Transverse colon (tissue), 4 donors: ENCODE results near the gene RAPGEF4. TPM values are rescaled to one million over a fixed set of nuclear protein-coding genes. Genes with fewer than 3 reads are reported as not detected.
A peak's percentile ranks its signal among the peaks of the same experiment; 100 is the strongest.

Source experiments
- DNase-seq: peaks from one replicate; pipeline ENCODE4 v3.0.0-alpha.2; 2019
- H3K27ac ChIP-seq, 4 donors: fragments of 200-600 bp; sonication (generic); 2 replicates each; pipeline ENCODE4 v1.5.1; 2016 to 2018; ENCODE audit warnings: inconsistent platforms in 4 of 4
- H3K27me3 ChIP-seq: fragments of 200-600 bp; sonication (generic); 2 replicates; pipeline ENCODE4 v1.5.1; 2017; ENCODE audit warnings: inconsistent platforms
- H3K36me3 ChIP-seq, 4 donors: fragments of 200-600 bp; sonication (generic); 2 replicates each; pipeline ENCODE4 v1.5.1; 2017 to 2019; ENCODE audit warnings: inconsistent platforms in 4 of 4
- H3K4me1 ChIP-seq, 4 donors: fragments of 200-600 bp; sonication (generic); 2 replicates each; pipeline ENCODE4 v1.5.1; 2017 to 2020; ENCODE audit warnings: inconsistent platforms in 4 of 4
- H3K4me3 ChIP-seq, 4 donors: fragments of 200-600 bp; sonication (generic); 1 replicate in 1 of 4; 2 replicates in 3 of 4; pipeline versions ENCODE4 v1.5.1 to v1.6.1; 2017 to 2019; ENCODE audit warnings: inconsistent platforms in 4 of 4
- H3K9me3 ChIP-seq, 2 donors: fragments of 200-600 bp; sonication (generic); 2 replicates each; pipeline ENCODE4 v1.5.1; 2017 to 2019; ENCODE audit warnings: inconsistent platforms in 2 of 2
- CTCF ChIP-seq, 5 experiments: fragments of 200-600 bp in 3 of 5; fragments of 450-650 bp in 2 of 5; sonication (generic) in 3 of 5; IDR thresholded peaks; 1 replicate in 2 of 5; 2 replicates in 3 of 5; pipeline ENCODE4 v1.5.1; 2016 to 2017; ENCODE audit warnings: antibody characterized with exemption in 5 of 5, inconsistent platforms in 3 of 5, mild to moderate bottlenecking in 2 of 5, moderate library complexity in 1 of 5
- EP300 ChIP-seq: sonication (generic); formaldehyde crosslinking; IDR thresholded peaks from one replicate; pipeline ENCODE4 v1.6.1; 2017; ENCODE audit warnings: antibody characterized with exemption, low read depth
- POLR2A ChIP-seq: fragments of 450-650 bp; IDR thresholded peaks from one replicate; pipeline ENCODE4 v1.6.1; 2016; ENCODE audit warnings: antibody characterized with exemption, mild to moderate bottlenecking, moderate library complexity
- POLR2AphosphoS5 ChIP-seq, 3 donors: sonication (generic); formaldehyde crosslinking; IDR thresholded peaks; one replicate each; pipeline ENCODE4 v1.6.1; 2016; ENCODE audit warnings: antibody characterized with exemption in 3 of 3
- WGBS, 2 donors: methylation state at CpG; one replicate each; pipeline ENCODE4 v1.1.5; 2018; ENCODE audit warnings: low coverage in 1 of 2; 5-methylcytosine and 5-hydroxymethylcytosine counted together
- in situ Hi-C, 4 donors: fragments of 200-750 bp; cut with MboI; loops; one replicate each; pipeline versions ENCODE4 v1.15.0 to v1.15.1; 2017; ENCODE audit warnings: low sequenced_read_pairs in 3 of 4, low pct_ligation_motif_present in 1 of 4, low pct_unique_long_range_greater_than_20kb in 1 of 4
- intact Hi-C: fragments of 100-400 bp; cut with DNase I; formaldehyde crosslinking; loops from one replicate; pipeline ENCODE4 v1.15.1; 2023; ENCODE audit warnings: low total_unique reads
- total RNA-seq, 4 donors: library from RNA; depleted of rRNA; stranded (reverse); fragments of >200 nt; gene quantifications; one replicate each; pipeline ENCODE4 v1.1.0, GENCODE V29; 2016

The RAPGEF4 gene
- total RNA-seq, 4 donors from 2014 or later, result 1.4 to 12.3 (median 2.2) TPM; not detected in 1

GRCh38 chr2:172804423-172804822 is 68.8 kb downstream of the RAPGEF4 start:
- no peak overlapping the region for H3K27ac ChIP-seq
- peaks cover 0 to 7% of the 10 kb centered on the region in 2 donors for H3K9me3 ChIP-seq
- intact Hi-C loops, result loop anchor here (10.0 kb wide), 1 partner anchor 60 kb away; no protein-coding TSS in a partner anchor
- TF ChIP-seq CTCF (IDR thresholded peaks at IDR 0.05) (no peak), POLR2AphosphoS5 (IDR thresholded peaks at IDR 0.05) (no peak), EP300 (no peak)
- no peaks in the 10 kb centered on the region for H3K36me3 ChIP-seq
- peaks cover 6% of the 10 kb centered on the region for H3K27me3 ChIP-seq
- peaks cover 0 to 7% (median 6%) of the 10 kb centered on the region in 4 donors for H3K4me1 ChIP-seq
- in situ Hi-C loops, result loop anchor here (10.0 to 25.0 kb wide), 3 partner anchors 130 to 408 kb away; no protein-coding TSS in a partner anchor
- DNase-seq, result no peak
- H3K4me3 ChIP-seq, result no peak overlapping the region
- WGBS, 2 donors, result 85% methylated on average over 4 of the region's 4 CpGs; no CpG with 5 or more reads in 1 of the 2 donors

GRCh38 chr2:172806493-172806892 is 70.8 kb downstream of the RAPGEF4 start:
- peaks cover 0 to 7% (median 6%) of the 10 kb centered on the region in 4 donors for H3K4me1 ChIP-seq
- intact Hi-C loops (loop anchor here (5.0 to 10.0 kb wide), 2 partner anchors 58 to 126 kb away; no protein-coding TSS in a partner anchor), in situ Hi-C loops (loop anchor here (10.0 to 25.0 kb wide), 3 partner anchors 128 to 406 kb away; no protein-coding TSS in a partner anchor)
- no peak overlapping the region for H3K27ac ChIP-seq
- WGBS, 2 donors, result 0 to 1% methylated on average over 2 of the region's 2 CpGs
- no peaks in the 10 kb centered on the region for H3K36me3 ChIP-seq
- DNase-seq, result no peak
- peaks cover 11% of the 10 kb centered on the region for H3K27me3 ChIP-seq
- TF ChIP-seq CTCF (IDR thresholded peaks at IDR 0.05), result peak; percentile 62 to 79 (median 73)
- TF ChIP-seq EP300, result no peak
- TF ChIP-seq POLR2AphosphoS5 (IDR thresholded peaks at IDR 0.05), result no peak
- no peak for TF ChIP-seq POLR2A
- H3K9me3 ChIP-seq, result peaks cover 0 to 7% of the 10 kb centered on the region in 2 donors
- no peak overlapping the region for H3K4me3 ChIP-seq

- no peak for TF ChIP-seq POLR2A
- no peak for TF ChIP-seq CTCF (IDR thresholded peaks at IDR 0.05)
- TF ChIP-seq POLR2AphosphoS5 (IDR thresholded peaks at IDR 0.05), result no peak
- no peak for TF ChIP-seq EP300
- DNase-seq, result no peak
- Histone ChIP-seq H3K27me3 (peaks cover 11% of the 10 kb centered on the region), H3K4me3 (no peak overlapping the region), H3K36me3 (no peaks in the 10 kb centered on the region), H3K27ac (no peak overlapping the region), H3K4me1 (peaks cover 0 to 7% (median 6%) of the 10 kb centered on the region in 4 donors), H3K9me3 (peaks cover 0 to 7% of the 10 kb centered on the region in 2 donors)
- in situ Hi-C loops (loop anchor here (10.0 to 25.0 kb wide), 3 partner anchors 128 to 405 kb away; no protein-coding TSS in a partner anchor), intact Hi-C loops (loop anchor here (5.0 to 10.0 kb wide), 2 partner anchors 58 to 125 kb away; no protein-coding TSS in a partner anchor)
- 34 to 53% methylated on average over 4 to 6 of the region's 6 CpGs for WGBS, 2 donors
These were observed 71.4 kb downstream of the RAPGEF4 start for GRCh38 chr2:172806996-172807395.

GRCh38 chr2:172808156-172808555 is 72.5 kb downstream of the RAPGEF4 start:
- Histone ChIP-seq H3K27ac (no peak overlapping the region), H3K4me3 (no peak overlapping the region), H3K27me3 (peaks cover 11% of the 10 kb centered on the region), H3K36me3 (no peaks in the 10 kb centered on the region), H3K4me1 (peaks cover 0 to 7% (median 6%) of the 10 kb centered on the region in 4 donors), H3K9me3 (peaks cover 0 to 2% of the 10 kb centered on the region in 2 donors)
- no peak for DNase-seq
- 61 to 63% methylated on average over 2 to 4 of the region's 4 CpGs for WGBS, 2 donors
- in situ Hi-C loops, result loop anchor here (10.0 to 25.0 kb wide), 3 partner anchors 127 to 404 kb away; no protein-coding TSS in a partner anchor
- intact Hi-C loops, result loop anchor here (5.0 to 10.0 kb wide), 2 partner anchors 57 to 124 kb away; no protein-coding TSS in a partner anchor
- no peak for TF ChIP-seq CTCF (IDR thresholded peaks at IDR 0.05)
- TF ChIP-seq EP300, result no peak
- TF ChIP-seq POLR2AphosphoS5 (IDR thresholded peaks at IDR 0.05), result no peak
- TF ChIP-seq POLR2A, result no peak
